GM19438 (cell line): ENCODE results near the gene FAM135A.
"Not testable (repeated sequence)": the region's sequence is repeated elsewhere in the genome, so short reads cannot be mapped to it uniquely, and the experiment has no call there.

Source experiments
- ATAC-seq: cut with Tn5 transposase; IDR thresholded peaks from one replicate; pipeline ENCODE4 v1.9.1; 2021; ENCODE audit warnings: low read depth; ENCODE audit not compliant: unreplicated experiment

FAM135A gene

DNA sequence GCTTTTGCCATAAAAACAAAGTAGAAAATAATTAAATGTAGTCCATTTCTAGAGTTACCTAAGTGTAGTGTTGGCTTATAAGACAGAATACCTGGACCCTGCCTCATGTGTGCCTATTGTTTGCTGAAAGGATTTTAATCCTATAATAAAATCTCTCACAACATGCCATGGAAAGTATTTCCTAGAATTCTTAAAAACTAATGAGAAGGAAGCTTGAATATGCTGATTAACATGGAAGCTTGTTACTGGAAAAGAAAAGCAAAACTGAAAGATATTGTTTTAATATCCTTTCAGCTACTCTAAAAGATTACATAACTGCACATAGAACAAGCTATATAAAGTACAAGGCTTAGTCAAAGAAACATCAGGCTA lies 18.0 kb upstream of the FAM135A start:
- ATAC-seq, result no peak

DNA sequence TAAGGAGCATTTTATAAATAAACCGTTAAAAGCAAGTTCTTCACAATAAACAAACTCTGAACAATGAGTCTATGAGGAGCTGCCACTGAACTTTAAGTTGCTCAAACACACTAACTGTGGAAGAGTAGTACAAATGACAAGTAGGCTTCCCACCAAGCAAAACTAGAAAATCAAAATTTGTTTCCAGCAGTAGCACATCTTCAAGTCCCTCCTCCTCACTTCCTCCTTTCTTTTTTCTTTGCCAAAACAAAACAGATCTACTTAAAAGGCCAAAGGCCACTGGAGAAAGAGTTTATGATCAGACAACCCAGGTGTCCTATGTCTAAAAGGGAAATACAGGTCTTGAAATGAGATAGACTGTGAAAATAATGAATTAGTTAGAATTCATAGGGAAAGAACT lies 17.1 kb upstream of the FAM135A start:
- no peak for ATAC-seq

DNA sequence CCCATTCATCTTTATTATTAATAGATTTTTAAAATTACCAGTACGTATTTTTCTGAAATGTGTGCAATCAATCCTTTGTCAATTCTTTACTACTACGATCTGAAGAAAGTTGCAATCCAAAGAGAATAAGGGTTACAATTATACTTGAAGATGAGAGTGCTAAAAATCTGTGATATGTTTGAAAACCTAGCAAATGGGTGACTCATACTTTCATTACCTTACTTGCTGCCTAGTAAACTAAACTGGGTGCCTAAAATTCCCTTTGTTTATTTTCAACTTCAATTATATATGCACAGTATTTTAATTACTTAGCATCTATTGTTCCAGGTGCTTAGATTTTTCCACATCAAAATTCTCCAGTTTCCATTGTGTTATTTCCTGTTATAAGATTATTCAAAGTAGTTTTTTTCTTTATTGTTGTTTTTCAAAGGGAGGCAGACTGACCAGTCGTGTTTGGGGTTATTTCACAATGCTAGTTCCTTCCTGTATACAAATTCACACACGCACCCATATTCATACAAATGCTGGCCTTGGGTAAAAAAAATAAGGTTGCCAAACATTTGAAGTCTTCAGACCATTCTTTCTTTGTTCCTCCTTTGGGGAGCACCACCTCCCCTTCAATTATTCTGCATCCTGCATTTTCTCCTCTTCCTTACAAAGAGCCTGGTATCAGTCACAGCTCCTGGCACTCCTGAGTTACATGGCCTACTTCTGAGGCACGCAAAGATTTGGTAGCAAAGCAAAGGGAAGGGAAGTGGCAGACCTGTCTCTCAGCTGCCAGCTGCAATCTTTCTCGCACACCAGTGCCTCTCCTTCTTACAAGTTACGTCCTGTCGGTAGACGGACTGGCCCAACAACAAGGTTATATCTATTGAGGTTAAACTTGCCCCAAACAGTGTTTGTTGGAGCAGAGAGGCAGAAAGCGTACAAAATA lies 16.2 kb upstream of the FAM135A start:
- no peak for ATAC-seq

DNA sequence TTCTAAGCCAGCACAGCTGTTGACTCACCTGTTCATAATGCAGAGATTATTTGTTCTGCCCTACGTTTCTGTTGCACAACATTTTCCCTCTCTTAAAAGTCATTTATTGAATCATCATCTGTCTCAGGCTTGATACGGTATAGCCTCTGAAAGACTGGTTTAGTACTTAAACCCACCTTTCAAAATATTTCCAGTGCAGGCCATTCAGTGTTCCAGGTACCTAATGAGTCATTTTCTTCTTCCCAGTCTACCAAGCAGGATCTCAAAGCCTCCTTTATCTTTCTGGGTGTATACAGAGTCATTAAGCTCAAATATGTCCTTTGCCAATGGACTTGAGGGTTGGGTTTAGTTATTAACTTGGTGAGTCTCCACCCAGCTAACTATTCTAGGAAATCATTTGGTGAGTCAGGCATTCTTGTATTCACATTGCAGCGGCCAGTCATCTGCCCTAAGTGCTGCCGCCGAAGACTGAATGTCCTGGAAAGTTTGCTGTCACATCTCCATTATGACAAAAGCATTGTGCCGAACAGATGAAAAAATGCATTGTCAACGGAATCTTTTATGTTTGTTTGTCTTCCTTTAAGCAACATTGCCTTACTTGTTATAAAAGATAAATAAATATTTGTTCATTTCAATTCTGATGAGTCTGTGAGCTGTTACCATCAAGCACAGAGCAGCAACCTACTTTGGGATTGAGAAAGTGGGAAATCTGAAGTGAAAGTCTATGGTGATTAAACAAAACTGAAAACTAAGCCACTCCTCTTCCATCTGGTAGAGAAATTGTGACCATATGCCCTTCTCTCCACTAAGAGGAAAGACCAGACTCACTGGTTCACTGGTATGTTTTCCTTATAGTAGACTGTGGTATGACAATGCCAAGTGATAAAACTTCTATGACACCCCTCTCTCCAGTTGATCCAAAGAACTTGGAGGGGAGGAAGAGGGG lies 14.3 kb upstream of the FAM135A start:
- ATAC-seq, result no peak

DNA sequence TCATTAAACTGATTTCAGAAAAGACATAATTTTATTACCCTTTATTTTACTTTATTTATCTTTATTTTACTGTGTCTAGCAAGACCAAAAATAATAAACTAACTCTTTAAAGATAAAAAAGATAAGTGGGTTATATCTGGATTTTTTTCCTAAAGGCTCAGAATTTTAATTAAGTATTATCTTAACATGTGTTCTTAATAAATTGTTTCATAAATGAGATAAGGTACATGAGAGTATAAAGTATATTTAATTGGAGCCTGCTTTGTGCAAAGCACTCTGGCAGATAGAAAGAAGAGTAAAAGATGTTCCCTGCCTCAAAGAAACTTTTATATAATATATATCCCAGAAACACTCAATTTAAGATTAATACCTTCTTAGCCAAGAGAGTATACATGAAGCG lies 8.7 kb upstream of the FAM135A start:
- ATAC-seq, result no peak

DNA sequence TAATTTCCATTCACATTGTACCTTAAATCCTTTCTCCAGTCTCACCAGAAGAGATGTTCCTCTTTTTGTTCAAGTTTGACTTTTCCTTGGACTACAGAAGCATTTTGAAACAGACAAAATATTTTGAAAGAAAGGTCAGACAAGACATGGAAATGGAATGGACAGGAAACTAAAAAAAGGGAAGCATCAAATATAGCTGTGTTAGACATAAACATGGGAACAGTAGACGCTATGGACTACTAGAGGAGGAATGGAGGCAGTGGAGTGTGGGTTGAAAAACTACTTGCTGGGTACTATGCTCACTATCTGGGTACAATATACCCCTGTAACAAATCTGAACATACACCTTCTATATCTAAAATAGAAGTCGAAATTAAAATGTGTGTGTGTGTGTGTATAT lies 4.1 kb upstream of the FAM135A start:
- no peak for ATAC-seq

DNA sequence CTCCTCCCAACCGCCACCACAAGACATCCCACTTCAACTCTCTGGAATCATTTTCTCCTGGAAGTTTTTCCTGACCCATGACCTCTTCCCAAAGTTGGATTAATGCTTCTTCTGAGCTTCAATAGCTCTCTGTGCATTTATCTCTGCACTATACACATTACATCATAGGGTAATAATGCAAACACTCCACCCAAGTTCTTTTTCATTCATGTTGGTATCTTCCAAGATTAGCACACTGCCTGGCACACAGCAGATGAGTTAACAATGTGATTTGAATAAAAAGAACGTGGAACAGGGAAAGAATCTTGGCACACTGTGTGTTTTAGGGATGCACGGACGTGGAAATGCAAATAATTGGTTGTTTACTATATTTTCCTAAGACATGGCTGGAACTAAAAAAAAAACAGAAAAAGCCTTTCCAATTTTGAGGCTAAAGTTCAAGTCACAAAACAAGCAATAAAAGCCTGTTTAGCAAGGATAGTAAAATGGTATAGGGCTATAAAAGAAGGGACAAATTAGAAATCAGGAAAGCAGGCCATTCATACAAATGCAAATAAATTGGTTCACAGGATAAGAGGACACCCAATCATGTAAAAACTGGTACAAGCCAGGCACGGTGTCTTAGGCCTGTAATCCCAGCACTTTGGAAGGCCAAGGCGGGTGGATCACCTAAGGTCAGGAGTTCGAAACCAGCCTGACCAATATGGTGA lies 1.6 kb upstream of the FAM135A start:
- no peak for ATAC-seq

DNA sequence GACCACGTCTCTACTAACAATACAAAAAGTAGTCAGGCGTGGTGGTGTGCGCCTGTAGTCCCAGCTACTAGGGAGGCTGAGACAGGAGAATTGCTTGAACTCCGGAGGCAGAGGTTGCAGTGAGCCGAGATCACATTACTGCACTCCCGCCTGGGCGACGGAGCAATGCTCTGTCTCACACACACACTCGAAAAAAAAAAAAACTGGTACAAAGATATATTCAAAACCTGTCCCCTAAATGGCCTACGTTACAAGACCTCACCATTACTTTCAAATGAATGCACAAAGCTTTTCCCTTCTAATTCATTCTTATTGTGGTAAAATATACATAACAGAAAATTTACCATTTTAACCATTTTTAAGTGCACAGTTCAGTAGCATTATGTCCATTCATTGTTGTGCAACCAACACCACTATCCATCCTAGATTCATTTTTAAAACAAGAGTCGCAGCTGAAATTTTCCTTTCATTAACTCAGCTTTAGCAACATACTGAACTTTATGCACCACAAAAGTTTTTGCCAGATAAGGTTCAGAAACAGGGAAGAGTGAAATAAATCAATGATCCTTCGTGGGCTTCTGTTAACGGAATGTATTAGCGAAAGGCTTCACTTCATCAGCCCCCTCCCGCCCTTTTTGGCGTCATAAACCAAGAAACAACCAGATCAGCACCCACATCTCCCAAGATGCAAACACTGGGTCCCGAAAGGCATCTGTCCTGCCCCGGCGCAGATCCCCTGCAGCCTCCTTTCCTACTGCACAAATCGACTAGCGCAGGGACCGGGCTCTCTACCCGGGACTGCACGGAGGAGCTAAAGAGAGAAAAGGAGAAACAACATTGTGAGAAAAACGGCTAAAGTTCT lies 825 bp upstream of the FAM135A start:
- peak; percentile 17 for ATAC-seq

DNA sequence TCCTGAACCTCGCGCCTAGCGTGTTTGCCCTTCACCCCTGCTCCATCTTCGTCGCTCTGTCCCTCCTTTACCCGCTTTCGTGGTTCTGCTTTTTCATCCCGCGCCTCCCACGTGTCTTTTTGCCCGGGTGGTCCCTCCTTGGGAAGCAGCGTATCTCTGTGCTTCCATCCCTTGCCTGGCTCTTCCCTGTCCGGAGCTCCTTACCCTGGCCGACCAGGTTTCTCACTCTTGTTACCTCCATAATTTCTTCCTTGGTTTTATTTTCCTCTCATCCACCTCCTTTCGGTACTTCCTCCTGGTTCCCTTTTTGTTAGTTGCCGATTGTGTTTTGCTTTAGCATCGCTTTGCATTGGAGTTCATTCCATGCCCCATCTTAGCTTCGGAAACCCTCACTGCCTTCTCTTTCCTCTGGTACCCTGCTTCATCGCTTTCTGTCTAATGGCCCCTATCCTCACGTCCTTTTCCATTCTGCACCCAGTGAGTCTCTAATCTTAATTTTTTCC lies 735 bp downstream of the FAM135A start:
- no peak for ATAC-seq

DNA sequence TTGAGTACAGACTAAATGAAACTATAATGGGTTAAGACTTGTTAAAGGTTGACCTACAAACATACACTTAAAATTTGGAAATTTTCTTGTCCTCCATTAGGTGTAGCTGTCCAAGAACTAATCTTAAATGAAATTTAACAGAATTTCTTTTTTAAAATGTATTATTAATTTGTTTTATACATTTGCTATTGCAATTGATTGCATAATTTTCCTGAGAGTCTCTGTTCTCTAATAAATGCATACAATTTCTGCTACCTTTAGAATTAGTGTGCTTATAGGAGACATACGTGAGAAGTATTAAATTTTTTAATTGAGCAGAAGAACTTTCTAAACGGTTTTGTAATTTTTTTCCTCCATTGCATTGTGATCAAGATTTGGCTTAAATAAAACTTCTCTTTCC lies 1.5 kb downstream of the FAM135A start:
- ATAC-seq, result no peak

DNA sequence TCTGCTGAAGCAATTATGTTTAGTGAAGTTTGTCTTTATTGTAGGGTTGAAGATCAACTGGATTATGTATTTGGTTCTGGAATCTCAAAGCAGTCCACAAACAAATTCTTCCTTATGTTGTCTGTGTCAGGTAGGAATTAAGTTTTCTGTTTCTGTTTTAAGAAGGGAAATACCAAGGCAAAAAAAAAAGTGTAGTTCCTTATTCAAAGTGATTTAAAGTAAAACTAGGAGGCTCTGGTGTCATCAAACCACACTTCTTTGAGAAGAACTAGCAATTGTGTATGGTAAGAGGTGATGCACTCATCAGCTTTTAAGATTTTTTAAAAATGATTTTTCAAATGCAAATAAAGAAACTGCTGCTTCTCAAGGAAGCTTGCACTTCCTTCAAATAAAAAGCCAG lies 1.9 kb downstream of the FAM135A start:
- ATAC-seq, result no peak

DNA sequence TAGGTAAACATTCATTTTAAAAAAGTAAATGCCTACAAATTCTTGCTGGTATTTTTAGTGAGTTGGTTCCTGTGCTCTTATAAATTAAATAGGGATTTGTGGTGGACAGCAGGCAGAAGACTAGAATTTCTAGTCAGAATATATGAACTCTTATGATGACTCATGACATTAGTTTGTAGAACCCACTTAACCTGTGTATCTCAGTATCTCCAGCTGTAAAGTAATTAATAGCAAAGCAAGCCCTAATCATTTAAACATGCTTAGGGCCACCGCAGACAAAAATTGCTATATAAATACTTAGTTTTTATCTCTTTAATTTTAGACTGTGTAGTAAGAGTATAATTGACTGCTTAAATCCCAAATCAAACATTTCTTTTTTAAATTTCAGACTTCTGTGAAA lies 2.4 kb downstream of the FAM135A start:
- no peak for ATAC-seq

DNA sequence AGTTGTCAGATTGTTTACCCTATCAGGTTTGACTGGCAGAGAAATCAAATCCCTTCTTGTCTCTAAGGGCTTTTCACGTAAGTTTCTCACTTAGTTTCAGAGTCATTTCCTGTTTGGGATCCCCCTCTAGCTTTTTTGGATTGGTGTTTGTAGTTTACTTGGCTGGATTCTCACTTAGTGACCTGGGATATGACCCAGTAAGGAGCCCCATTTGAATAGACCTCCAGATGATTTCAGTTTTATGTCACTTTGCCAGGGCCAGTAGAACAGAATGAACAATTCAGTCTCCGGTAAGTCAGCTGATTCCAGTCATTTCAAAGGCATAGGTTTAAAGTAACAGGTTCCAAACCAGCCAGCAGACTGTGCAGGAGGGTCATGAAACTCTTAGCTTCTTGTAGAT lies 8.2 kb downstream of the FAM135A start:
- ATAC-seq, result no peak

DNA sequence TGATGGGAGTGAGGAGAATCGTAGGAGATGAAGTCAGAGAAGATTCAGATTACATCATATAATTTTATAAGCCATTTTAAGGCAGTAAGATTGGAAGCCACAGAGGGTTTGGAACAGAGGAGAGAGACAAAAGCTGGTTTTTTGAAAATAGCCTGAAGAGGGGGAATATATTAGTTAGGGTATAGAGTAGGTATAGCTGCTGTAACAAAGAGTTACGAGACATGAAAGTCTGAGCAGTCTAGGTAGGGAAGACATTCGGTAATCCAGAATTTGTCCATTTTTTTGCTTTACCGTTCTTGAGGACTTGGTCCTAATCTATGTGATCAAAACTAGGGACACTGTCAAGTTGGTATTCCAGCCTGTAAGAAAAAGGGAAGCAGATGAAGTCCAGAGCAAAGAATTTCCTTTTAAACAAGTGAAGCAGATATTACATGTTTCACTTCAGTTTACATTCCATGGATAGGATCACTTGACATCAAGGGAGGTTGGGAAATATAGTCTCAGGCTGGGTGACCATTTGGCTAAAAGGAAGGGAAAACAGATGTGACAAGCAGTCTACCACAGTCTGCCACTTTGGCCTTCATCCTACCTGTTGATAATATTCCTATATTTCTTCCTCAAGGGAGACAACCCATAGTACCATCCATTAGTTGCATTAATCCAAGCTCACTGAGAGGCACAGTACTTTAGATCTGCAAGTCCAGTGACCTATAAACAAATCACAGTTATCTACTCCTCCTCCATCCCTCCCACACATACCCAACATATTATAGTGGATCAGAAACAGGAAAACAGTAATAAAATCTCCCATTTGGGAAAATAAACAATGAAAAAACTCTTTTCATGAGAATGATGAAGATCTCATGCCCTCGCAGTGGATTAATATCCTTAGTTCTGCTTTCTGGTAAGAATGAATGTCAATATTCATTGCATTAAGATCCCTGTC lies 10.2 kb downstream of the FAM135A start:
- no peak for ATAC-seq

DNA sequence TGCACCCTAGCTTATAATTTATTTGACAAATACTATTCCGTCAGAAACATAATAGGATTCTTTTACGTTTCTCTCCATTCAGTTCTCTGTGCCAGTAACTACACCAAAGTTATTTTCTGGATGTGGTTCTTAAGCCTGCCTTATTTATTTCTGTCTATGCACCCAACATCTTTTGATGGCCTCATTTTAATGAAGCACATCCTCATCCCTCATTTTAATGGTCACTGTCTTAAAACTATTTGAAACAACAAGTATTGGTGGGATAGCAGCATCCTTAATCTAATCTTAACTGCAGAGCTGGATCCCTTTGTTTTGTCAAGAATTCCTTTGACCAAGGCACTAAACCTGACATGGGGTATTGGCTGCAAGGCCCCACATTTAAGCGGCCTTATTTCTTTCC lies 11.0 kb downstream of the FAM135A start:
- ATAC-seq, result no peak

DNA sequence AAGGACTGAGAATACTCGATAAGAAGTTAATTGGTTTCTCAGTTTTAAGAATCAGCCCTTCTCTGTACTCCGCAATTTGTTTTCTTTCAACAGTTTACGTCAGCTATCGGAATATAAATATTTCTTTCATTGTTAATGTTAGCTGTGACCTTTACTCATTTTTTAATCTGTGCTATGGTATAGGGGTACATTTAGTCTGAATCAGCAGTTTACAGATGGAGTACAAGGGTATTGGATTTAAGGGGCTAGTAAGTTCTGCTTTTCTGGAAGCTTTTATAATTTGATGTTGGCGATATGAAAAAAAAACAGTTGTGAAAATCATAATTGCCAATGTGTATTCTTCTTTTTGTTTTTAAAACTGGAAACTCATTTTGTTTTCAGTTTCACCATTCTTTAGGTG lies 23.0 kb downstream of the FAM135A start:
- ATAC-seq, result no peak

DNA sequence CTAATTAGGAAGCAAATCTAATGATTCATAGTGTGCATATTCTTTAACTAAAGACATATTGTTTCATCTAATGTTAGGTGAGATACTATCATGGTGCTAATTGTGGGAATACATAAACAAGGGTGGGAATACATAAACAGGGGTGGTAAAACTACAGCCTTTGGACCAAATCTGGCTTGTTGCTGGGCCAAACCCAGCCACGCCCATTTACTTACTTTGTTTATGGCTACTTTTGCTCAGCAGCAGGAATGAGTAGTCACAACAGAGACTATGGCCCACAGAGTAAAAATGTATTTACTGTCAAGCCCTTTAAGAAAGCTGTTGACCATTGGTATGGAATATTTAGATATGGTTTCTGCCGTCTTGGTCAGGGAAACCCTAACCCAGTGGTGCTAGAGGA lies 31.7 kb downstream of the FAM135A start:
- no peak for ATAC-seq

DNA sequence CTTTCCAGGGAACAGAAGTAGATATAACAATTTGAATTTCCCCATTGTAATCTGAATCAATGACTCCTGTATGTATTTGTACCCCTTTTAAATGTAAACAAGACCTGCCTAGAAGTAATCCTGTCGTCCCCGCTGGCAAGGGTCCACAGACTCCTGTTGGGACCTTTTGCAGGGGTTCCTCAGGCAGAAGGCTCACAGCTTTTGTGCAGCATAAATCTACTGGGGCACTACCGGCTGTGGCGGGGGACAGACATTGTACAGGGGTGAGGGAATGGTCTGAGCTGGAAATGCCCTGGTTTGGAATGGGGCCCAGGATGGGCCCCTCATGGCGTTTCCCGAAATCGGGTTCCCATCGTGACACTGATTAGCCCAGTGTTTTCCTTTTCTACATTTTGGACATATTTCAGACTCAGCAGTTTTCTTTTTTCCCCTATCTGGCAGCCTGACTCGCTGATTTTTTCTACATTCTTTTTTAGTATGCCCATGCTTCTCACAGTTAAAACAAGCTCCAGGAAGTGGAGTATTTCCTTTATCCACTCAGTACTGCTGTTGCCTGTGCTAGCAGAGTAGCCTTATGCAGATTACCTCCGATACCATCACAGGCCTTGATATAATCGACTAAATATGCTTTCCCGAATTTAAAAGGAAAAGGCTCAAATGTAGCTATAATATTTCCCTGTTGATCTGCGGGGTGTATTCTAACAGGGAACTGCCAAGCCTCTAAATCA lies 34.2 kb downstream of the FAM135A start:
- not testable (repeated sequence) for ATAC-seq
